AG04449 (cell line): ENCODE results near the gene ZNF44.

Experiments
- CTCF ChIA-PET: fragments of 350-600 bp; formaldehyde crosslinking; extraction: SDS; loops from one replicate; lab custom pipeline; 2021; ENCODE audit warnings: antibody characterized with exemption; lab: Yijun Ruan, JAX
- POLR2A ChIA-PET: fragments of 400-600, 350-600 bp; formaldehyde crosslinking; extraction: SDS; loops from one replicate; lab custom pipeline; 2020; ENCODE audit warnings: antibody characterized with exemption, inconsistent platforms; lab: Yijun Ruan, JAX
- DNase-seq: peaks from one replicate; pipeline ENCODE4 v3.0.0-alpha.2; 2010; ENCODE audit warnings: low read depth, low spot score
- H3K4me3 ChIP-seq: 2 replicates; pipeline ENCODE4 v1.5.1; 2011; ENCODE audit warnings: low read depth, mild to moderate bottlenecking, control low read depth, low read length
- CTCF ChIP-seq: IDR thresholded peaks from one replicate; pipeline ENCODE4 v1.5.1; 2011; ENCODE audit warnings: mild to moderate bottlenecking, moderate library complexity, low read length, control low read depth, inconsistent platforms; ENCODE audit not compliant: insufficient read depth; ENCODE audit errors: missing control alignments

ZNF44 gene

GRCh38 chr19:12294249-12295158 lies at the start of gene ZNF44:
Gene ZNF44 (minus strand): TSS chr19:12294883. CDS start chr19:12294694, 189 bp downstream.
- ChIA-PET CTCF (no interaction called here), POLR2A (interaction anchor here (1.0 kb wide), 1 partner anchor 39 kb away, joined by 6 read pairs; the partner anchor contains the start of gene ZNF563)
- peak; percentile 52 for DNase-seq
- peak within 1 kb of the TSS; percentile 91 for H3K4me3 ChIP-seq
- no peak for TF ChIP-seq CTCF

- CTCF ChIA-PET = no interaction called here
- peak within 1 kb of the TSS; percentile 93 for H3K4me3 ChIP-seq
- TF ChIP-seq CTCF = no peak
- peak; percentile 49 for DNase-seq
- POLR2A ChIA-PET = interaction anchor here (0.5 to 1.3 kb wide), 7 partner anchors 31 to 548 kb away, joined by 3 to 7 read pairs (median 3); partner anchors contain the start of genes DNASE2, GET3, ZNF44 and ZNF442
These were observed 38.8 kb upstream of the ZNF44 start, which contains the start of gene ZNF563 for GRCh38 chr19:12333162-12334159. Gene ZNF563 (minus strand): TSS chr19:12333633. CDS start chr19:12333482, 151 bp downstream.

GRCh38 chr19:12331211-12331941 lies 36.7 kb upstream of the ZNF44 start:
- DNase-seq = no peak
- ChIA-PET CTCF (no interaction called here), POLR2A (no interaction called here)
- no peak overlapping the region for H3K4me3 ChIP-seq
- no peak for TF ChIP-seq CTCF

- H3K4me3 ChIP-seq = no peak overlapping the region
- no peak for DNase-seq
- no peak for TF ChIP-seq CTCF
- CTCF ChIA-PET = no interaction called here
- POLR2A ChIA-PET = no interaction called here
These were observed 35.7 kb upstream of the ZNF44 start for GRCh38 chr19:12330340-12330739.

GRCh38 chr19:12325690-12326089 lies 31.0 kb upstream of the ZNF44 start:
- ChIA-PET CTCF (interaction anchor here (0.6 kb wide), 1 partner anchor 1816 kb away, joined by 3 read pairs; no protein-coding TSS in a partner anchor), POLR2A (no interaction called here)
- DNase-seq = no peak
- H3K4me3 ChIP-seq = no peak overlapping the region
- TF ChIP-seq CTCF = no peak
